ENCODE data around the gene NCOA3.
A peak's percentile ranks its signal among the peaks of the same experiment; 100 is the strongest.

NCOA3 gene

GRCh38 chr20:47557218-47557617 is 55.5 kb downstream of the NCOA3 start:
- POLR2A ChIA-PET = no interaction called here
- no peak for DNase-seq (ENCODE audit: extremely low spot score)
- CTCF ChIA-PET = no interaction called here
- TF ChIP-seq ZNF384 (IDR thresholded peaks at IDR 0.05) = no peak
- no peak for TF ChIP-seq FOXK2 (IDR thresholded peaks at IDR 0.05)
- TF ChIP-seq ARNT (IDR thresholded peaks at IDR 0.05) = no peak
- TF ChIP-seq BHLHE40 (IDR thresholded peaks at IDR 0.05; ENCODE audit: borderline replicate concordance) = no peak
- TF ChIP-seq HDGF (IDR thresholded peaks at IDR 0.05; ENCODE audit: borderline replicate concordance) = no peak

GRCh38 chr20:47557791-47558190 is 56.1 kb downstream of the NCOA3 start:
- POLR2A ChIA-PET = no interaction called here
- no peak for DNase-seq (ENCODE audit: extremely low spot score)
- CTCF ChIA-PET = no interaction called here
- TF ChIP-seq FOXM1 (IDR thresholded peaks at IDR 0.05; ENCODE audit: borderline replicate concordance) = no peak
- TF ChIP-seq PKNOX1 (IDR thresholded peaks at IDR 0.05) = no peak
- TF ChIP-seq L3MBTL2 (conservative IDR thresholded peaks at IDR 0.05) = no peak
- no peak for TF ChIP-seq TARDBP (IDR thresholded peaks at IDR 0.05)
- TF ChIP-seq HDGF (IDR thresholded peaks at IDR 0.05; ENCODE audit: borderline replicate concordance) = no peak
- no peak for TF ChIP-seq LEF1 (IDR thresholded peaks at IDR 0.05; ENCODE audit: borderline replicate concordance)
- TF ChIP-seq FOXA1 (IDR thresholded peaks at IDR 0.05) = no peak
- TF ChIP-seq ZNF384 (IDR thresholded peaks at IDR 0.05) = no peak
- no peak for TF ChIP-seq ELF4 (IDR thresholded peaks at IDR 0.05)
- TF ChIP-seq BHLHE40 (IDR thresholded peaks at IDR 0.05; ENCODE audit: borderline replicate concordance) = no peak
- no peak for TF ChIP-seq CTBP1 (IDR thresholded peaks at IDR 0.05; ENCODE audit: borderline replicate concordance)
- TF ChIP-seq NFRKB (IDR thresholded peaks at IDR 0.05) = no peak
- TF ChIP-seq ARNT (IDR thresholded peaks at IDR 0.05) = no peak
- TF ChIP-seq SUZ12 (IDR thresholded peaks at IDR 0.05) = no peak
- TF ChIP-seq FOXK2 (IDR thresholded peaks at IDR 0.05) = no peak
- no peak for TF ChIP-seq SP1 (IDR thresholded peaks at IDR 0.05)

GRCh38 chr20:47558295-47559066 is 56.8 kb downstream of the NCOA3 start:
- POLR2A ChIA-PET = no interaction called here
- no peak for TF ChIP-seq NFRKB (IDR thresholded peaks at IDR 0.05)
- CTCF ChIA-PET = no interaction called here
- no peak for DNase-seq (ENCODE audit: extremely low spot score)

GRCh38 chr20:47559141-47559540 is 57.5 kb downstream of the NCOA3 start:
- CTCF ChIA-PET = no interaction called here
- TF ChIP-seq ZNF384 (IDR thresholded peaks at IDR 0.05) = no peak
- POLR2A ChIA-PET = no interaction called here
- DNase-seq (ENCODE audit: extremely low spot score) = no peak

GRCh38 chr20:47561180-47561579 is 59.5 kb downstream of the NCOA3 start:
- POLR2A ChIA-PET = interaction anchor here (1.0 kb wide), 1 partner anchor 59 kb away, joined by 4 read pairs; the partner anchor contains the start of gene NCOA3
- TF ChIP-seq ZNF384 (IDR thresholded peaks at IDR 0.05) (peak; percentile 95), LEF1 (IDR thresholded peaks at IDR 0.05; ENCODE audit: borderline replicate concordance) (no peak), SP1 (IDR thresholded peaks at IDR 0.05) (no peak), FOXM1 (IDR thresholded peaks at IDR 0.05; ENCODE audit: borderline replicate concordance) (no peak)
- no peak for DNase-seq (ENCODE audit: extremely low spot score)
- CTCF ChIA-PET = interaction anchor here (0.5 to 0.8 kb wide), 3 partner anchors 60 to 914 kb away, joined by 3 to 4 read pairs (median 4); no protein-coding TSS in a partner anchor

- CTCF ChIA-PET = interaction anchor here (0.6 kb wide), 1 partner anchor 41 kb away, joined by 3 read pairs; no protein-coding TSS in a partner anchor
- POLR2A ChIA-PET = interaction anchor here (1.0 kb wide), 1 partner anchor 60 kb away, joined by 4 read pairs; the partner anchor contains the start of gene NCOA3
- no peak for DNase-seq (ENCODE audit: extremely low spot score)
- TF ChIP-seq ELF4 (IDR thresholded peaks at IDR 0.05) (no peak), HDGF (IDR thresholded peaks at IDR 0.05; ENCODE audit: borderline replicate concordance) (no peak), FOXM1 (IDR thresholded peaks at IDR 0.05; ENCODE audit: borderline replicate concordance) (no peak), FOXK2 (IDR thresholded peaks at IDR 0.05) (no peak), ZNF384 (IDR thresholded peaks at IDR 0.05) (no peak), BHLHE40 (IDR thresholded peaks at IDR 0.05; ENCODE audit: borderline replicate concordance) (no peak), PKNOX1 (IDR thresholded peaks at IDR 0.05) (no peak), FOXA1 (IDR thresholded peaks at IDR 0.05) (no peak), NFRKB (IDR thresholded peaks at IDR 0.05) (no peak), CTBP1 (IDR thresholded peaks at IDR 0.05; ENCODE audit: borderline replicate concordance) (no peak)
These were observed 60.2 kb downstream of the NCOA3 start for GRCh38 chr20:47561603-47562583.

GRCh38 chr20:47566269-47566668 is 64.6 kb downstream of the NCOA3 start:
- no peak for DNase-seq (ENCODE audit: extremely low spot score)
- ChIA-PET CTCF (no interaction called here), POLR2A (no interaction called here)
- TF ChIP-seq FOXA1 (IDR thresholded peaks at IDR 0.05) = no peak
- TF ChIP-seq ZNF384 (IDR thresholded peaks at IDR 0.05) = no peak
- TF ChIP-seq TARDBP (IDR thresholded peaks at IDR 0.05) = no peak
- TF ChIP-seq HDGF (IDR thresholded peaks at IDR 0.05; ENCODE audit: borderline replicate concordance) = no peak
- TF ChIP-seq SUZ12 (IDR thresholded peaks at IDR 0.05) = no peak
- no peak for TF ChIP-seq CTBP1 (IDR thresholded peaks at IDR 0.05; ENCODE audit: borderline replicate concordance)
- TF ChIP-seq LEF1 (IDR thresholded peaks at IDR 0.05; ENCODE audit: borderline replicate concordance) = no peak
- no peak for TF ChIP-seq ELF4 (IDR thresholded peaks at IDR 0.05)
- no peak for TF ChIP-seq NFRKB (IDR thresholded peaks at IDR 0.05)
- TF ChIP-seq BHLHE40 (IDR thresholded peaks at IDR 0.05; ENCODE audit: borderline replicate concordance) = no peak
- no peak for TF ChIP-seq FOXK2 (IDR thresholded peaks at IDR 0.05)
- TF ChIP-seq L3MBTL2 (conservative IDR thresholded peaks at IDR 0.05) = no peak
